Endothelial cell of umbilical vein (primary cell): ENCODE data around the gene METRNL. TPM values are rescaled to one million over a fixed set of nuclear protein-coding genes. Genes with fewer than 3 reads are reported as not detected.
A peak's percentile ranks its signal among the peaks of the same experiment; 100 is the strongest.

Experiments used
- BruUV-seq: library from RNA; stranded (reverse); fragments of 400-500 nt; replicated peaks from 2 replicates; lab custom pipeline; 2021; lab: Mats Ljungman, UMichigan
- CTCF ChIA-PET: fragments of 300-600, 350-600 bp; sonication (Branson Sonifier 250); formaldehyde crosslinking; loops from one replicate; lab custom pipeline; 2021; ENCODE audit warnings: antibody characterized with exemption, inconsistent platforms; lab: Charles Lee
- POLR2A ChIA-PET: fragments of 300-600, 350-600 bp; sonication (Branson Sonifier 250); formaldehyde crosslinking; loops from one replicate; lab custom pipeline; 2021; ENCODE audit warnings: antibody characterized with exemption, inconsistent platforms; lab: Charles Lee
- DNase-seq: peaks from one replicate; pipeline ENCODE4 v3.0.0-alpha.2; 2011; ENCODE audit warnings: low read depth, low spot score
- FAIRE-seq: peaks from 2 replicates; lab custom pipeline; 2011; peaks lifted over from hg19 to GRCh38; lab: Jason Lieb, UNC
- H2AFZ ChIP-seq: 2 replicates; pipeline ENCODE4 v1.6.0; 2012; ENCODE audit warnings: low read depth, low read length, control low read depth, inconsistent platforms
- H3K27ac ChIP-seq: 2 replicates; pipeline ENCODE4 v1.5.1; 2011; ENCODE audit warnings: low read depth, mild to moderate bottlenecking, control low read depth, low read length, moderate library complexity; ENCODE audit not compliant: insufficient read depth
- H3K27me3 ChIP-seq, 2 experiments: 2 replicates each; pipeline versions ENCODE4 v1.6.0 to v1.6.1; 2011; ENCODE audit warnings: low read length in 2 of 2, mixed read lengths in 1 of 2; ENCODE audit not compliant: control insufficient read depth in 2 of 2, insufficient read depth in 2 of 2
- H3K36me3 ChIP-seq, 2 experiments: 2 replicates in 1 of 2; 3 replicates in 1 of 2; pipeline ENCODE4 v1.5.1; 2011; ENCODE audit warnings: low read length in 2 of 2, mild to moderate bottlenecking in 1 of 2, moderate library complexity in 1 of 2; ENCODE audit not compliant: control insufficient read depth in 2 of 2, insufficient read depth in 2 of 2; ENCODE audit errors: extremely low read depth in 1 of 2
- H3K4me1 ChIP-seq: 3 replicates; pipeline ENCODE4 v1.5.1; 2011; ENCODE audit warnings: mild to moderate bottlenecking, low read length; ENCODE audit not compliant: control insufficient read depth, insufficient read depth; ENCODE audit errors: extremely low read depth
- H3K4me2 ChIP-seq: 2 replicates; pipeline ENCODE4 v1.6.1; 2011; ENCODE audit warnings: low read length, control low read depth, mixed read lengths; ENCODE audit not compliant: insufficient read depth
- H3K4me3 ChIP-seq, 3 experiments: fragments of 200-600 bp in 1 of 3; sonication (generic), shearing (Covaris generic) in 1 of 3; replicated peaks in 1 of 3; 2 replicates each; pipeline ENCODE4 v1.5.1; 2011 to 2016; ENCODE audit warnings: control low read depth in 3 of 3, low read length in 3 of 3, mild to moderate bottlenecking in 2 of 3, inconsistent platforms in 1 of 3, low read depth in 1 of 3, moderate library complexity in 1 of 3; ENCODE audit not compliant: insufficient read depth in 1 of 3
- H3K79me2 ChIP-seq: 2 replicates; pipeline ENCODE4 v1.6.0; 2012; ENCODE audit warnings: low read length, inconsistent platforms; ENCODE audit not compliant: control insufficient read depth, insufficient read depth
- H3K9ac ChIP-seq: replicated peaks from 2 replicates; pipeline ENCODE3; 2011; ENCODE audit warnings: low read length, control low read depth; ENCODE audit not compliant: insufficient read depth; ENCODE audit errors: extremely low read depth
- H3K9me1 ChIP-seq: replicated peaks from 3 replicates; pipeline ENCODE4 v1.6.0; 2011; ENCODE audit warnings: mild to moderate bottlenecking, low read length; ENCODE audit not compliant: control insufficient read depth, insufficient read depth; ENCODE audit errors: extremely low read depth
- H3K9me3 ChIP-seq: replicated peaks from 2 replicates; pipeline ENCODE4 v1.5.1; 2012; ENCODE audit warnings: low read length, inconsistent platforms; ENCODE audit not compliant: control insufficient read depth, insufficient read depth
- H4K20me1 ChIP-seq: replicated peaks from 2 replicates; pipeline ENCODE3; 2011; ENCODE audit warnings: mild to moderate bottlenecking, low read length; ENCODE audit not compliant: control insufficient read depth, insufficient read depth; ENCODE audit errors: extremely low read depth
- EZH2 ChIP-seq: IDR thresholded peaks from 2 replicates; pipeline ENCODE4 v1.6.1; 2012; ENCODE audit warnings: borderline replicate concordance, low read depth, mild to moderate bottlenecking, moderate library complexity, low read length, inconsistent platforms; ENCODE audit not compliant: severe bottlenecking
- FOS ChIP-seq: IDR thresholded peaks from 2 replicates; pipeline ENCODE4 v1.6.1; 2011; ENCODE audit warnings: mild to moderate bottlenecking, low read length, moderate library complexity, borderline replicate concordance; ENCODE audit not compliant: insufficient read depth
- GATA2 ChIP-seq: IDR thresholded peaks from 2 replicates; pipeline ENCODE4 v1.7.0; 2011; ENCODE audit warnings: low read depth, mild to moderate bottlenecking, moderate library complexity, mixed read lengths, low read length; ENCODE audit not compliant: insufficient read length, insufficient read depth
- JUN ChIP-seq: IDR thresholded peaks from 2 replicates; pipeline ENCODE4 v1.6.1; 2011; ENCODE audit warnings: borderline replicate concordance, low read depth; ENCODE audit not compliant: insufficient read length, insufficient read depth
- MYC ChIP-seq: IDR thresholded peaks from one replicate; pipeline ENCODE4 v1.6.1; 2011; ENCODE audit warnings: mild to moderate bottlenecking, low read depth, low read length
- POLR2A ChIP-seq: IDR thresholded peaks from 2 replicates; pipeline ENCODE4 v1.6.1; 2012; ENCODE audit warnings: low read depth, mild to moderate bottlenecking, control low read depth, low read length
- POLR2AphosphoS5 ChIP-seq: IDR thresholded peaks from 2 replicates; pipeline ENCODE4 v1.6.1; 2012; ENCODE audit warnings: low read depth, mild to moderate bottlenecking, control low read depth, low read length, moderate library complexity; ENCODE audit not compliant: insufficient read depth
- dilution Hi-C: fragments of 300-500 bp; cut with MboI; formaldehyde crosslinking; loops from one replicate; pipeline ENCODE4 v1.15.0; 2019; ENCODE audit warnings: low sequenced_read_pairs; ENCODE audit not compliant: extremely low pct_ligation_motif_present
- intact Hi-C: fragments of 100-400 bp; cut with micrococcal nuclease; formaldehyde crosslinking; loops from one replicate; pipeline ENCODE4 v1.10.0; 2022
- polyA plus RNA-seq, 4 experiments: library from polyadenylated mRNA; depleted of rRNA in 3 of 4; stranded (reverse) in 3 of 4; unstranded in 1 of 4; fragments of >200 nt; gene quantifications; 2 replicates each; pipeline versions ENCODE4 v1.2.1 to v1.2.3, GENCODE V29; 2011 to 2012; ENCODE audit warnings: missing spikeins in 1 of 4
- total RNA-seq: library from RNA; stranded (reverse); gene quantifications from 2 replicates; pipeline ENCODE4 v1.2.3, GENCODE V29; 2021
- TF ChIP-seq, protein P1 (sequence below), 2 donors: IDR thresholded peaks; 1 replicate in 1 of 2; 2 replicates in 1 of 2; pipeline ENCODE4 v1.5.1; 2011; ENCODE audit warnings: low read length in 2 of 2, mild to moderate bottlenecking in 2 of 2, moderate library complexity in 2 of 2, control low read depth in 1 of 2, inconsistent platforms in 1 of 2, low read depth in 1 of 2; ENCODE audit not compliant: insufficient read depth in 1 of 2; ENCODE audit errors: extremely low read depth in 1 of 2
- TF ChIP-seq, protein P2 (sequence below): IDR thresholded peaks from 2 replicates; pipeline ENCODE4 v1.6.1; 2011; ENCODE audit not compliant: insufficient read depth, insufficient read length

Gene METRNL
- total and polyA plus RNA-seq, 2 donors (not counting 3 experiments of a cell fraction or from before 2014, with no cell fraction given) = 29.5 to 54.4 TPM

DNA sequence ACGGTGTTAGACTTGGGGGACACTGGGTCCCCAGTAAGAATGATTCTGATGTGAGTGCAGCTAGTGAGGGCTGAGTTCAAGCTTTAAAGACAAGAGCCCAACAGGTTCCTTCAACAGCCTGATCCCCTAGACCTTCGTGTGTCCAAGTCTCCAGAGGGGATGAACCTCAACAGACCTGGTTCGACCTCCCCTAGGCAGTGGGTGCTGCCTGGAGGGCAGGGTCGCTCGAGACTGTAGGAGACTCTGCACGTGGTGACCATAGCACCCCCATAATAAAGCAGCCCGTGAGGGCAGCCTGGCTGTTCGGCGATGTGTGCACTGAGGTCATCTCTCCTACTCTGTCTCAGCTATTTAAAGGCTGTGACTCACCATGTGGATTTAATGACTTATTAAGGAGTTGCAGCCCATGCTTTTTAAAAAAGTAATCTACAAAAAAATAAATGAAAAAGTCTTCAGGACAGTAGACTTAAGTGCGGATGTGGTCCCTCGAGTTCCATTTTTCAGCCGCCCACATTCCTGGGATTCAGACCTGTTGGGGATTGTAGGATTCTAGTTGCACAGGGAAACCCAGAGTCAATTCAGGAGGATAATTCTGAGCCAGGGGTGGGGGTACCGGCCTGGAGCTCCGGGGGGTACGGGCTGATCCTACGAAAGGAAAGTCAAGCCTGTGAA, 23.4 kb upstream of the METRNL start:
- Histone ChIP-seq H3K27me3 (no peaks in the 10 kb centered on the region), H4K20me1 (no peaks in the 10 kb centered on the region), H3K9me3 (no peaks in the 10 kb centered on the region), H3K36me3 (no peaks in the 10 kb centered on the region), H3K4me2 (no peak overlapping the region), H2AFZ (no peak overlapping the region), H3K4me3 (no peak overlapping the region), H3K27ac (no peak overlapping the region), H3K79me2 (no peaks in the 10 kb centered on the region), H3K9me1 (no peaks in the 10 kb centered on the region), H3K4me1 (peaks cover 19% of the 10 kb centered on the region), H3K9ac (no peak overlapping the region)
- DNase-seq = peak; percentile 43
- intact Hi-C loops = no loop called here
- dilution Hi-C loops = no loop called here
- TF ChIP-seq JUN (peak; percentile 64), FOS (peak; percentile 74), GATA2 (no peak)
- POLR2A ChIA-PET = no interaction called here
- CTCF ChIA-PET = no interaction called here
- FAIRE-seq = peak; percentile 69
- BruUV-seq = no TSS peak

DNA sequence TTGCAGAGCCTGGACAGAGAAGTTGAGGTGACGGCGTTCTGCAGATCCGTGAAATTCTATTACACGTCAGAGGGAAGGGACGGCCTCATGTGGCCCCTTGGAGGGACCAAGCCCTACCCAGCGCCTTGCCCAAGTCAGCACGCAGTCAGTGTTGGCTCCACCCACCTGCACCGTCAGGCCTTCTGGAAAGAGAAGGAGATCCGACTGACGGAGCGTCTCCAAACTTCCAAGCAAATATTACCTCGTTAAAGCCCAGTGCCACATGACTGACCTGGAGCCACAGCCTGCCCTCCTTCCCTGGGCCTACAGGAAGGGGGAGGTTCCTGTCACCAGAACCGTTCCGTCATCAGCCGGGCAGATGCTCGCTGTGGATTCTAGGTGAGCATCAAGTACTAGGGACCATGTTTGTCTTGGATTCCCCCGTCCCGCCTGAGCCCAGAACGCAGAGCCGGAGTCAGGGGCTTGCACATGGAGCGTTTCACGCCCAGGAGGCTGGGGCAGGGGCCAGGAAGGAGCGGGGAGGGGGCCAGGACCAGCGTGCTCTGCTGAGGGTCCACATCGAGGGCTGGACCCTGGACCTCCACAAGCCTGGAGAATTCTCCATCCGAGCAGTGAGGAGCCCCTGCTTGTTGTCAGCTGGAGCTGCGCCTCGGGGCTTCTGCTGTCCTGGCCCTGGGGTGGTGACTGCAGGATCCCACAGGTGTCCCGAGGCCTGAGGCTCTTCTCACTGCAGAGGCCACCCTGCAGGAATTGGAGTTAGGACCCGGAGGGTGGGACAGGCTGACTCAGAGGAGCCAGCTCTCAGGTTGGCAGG, 22.6 kb upstream of the METRNL start:
- Histone ChIP-seq H3K4me1 (peaks cover 19% of the 10 kb centered on the region), H3K27me3 (no peaks in the 10 kb centered on the region), H3K9me1 (no peaks in the 10 kb centered on the region), H3K4me3 (no peak overlapping the region), H3K36me3 (no peaks in the 10 kb centered on the region), H3K79me2 (no peaks in the 10 kb centered on the region), H3K4me2 (no peak overlapping the region), H4K20me1 (no peaks in the 10 kb centered on the region), H2AFZ (no peak overlapping the region), H3K27ac (no peak overlapping the region), H3K9me3 (no peaks in the 10 kb centered on the region), H3K9ac (no peak overlapping the region)
- FAIRE-seq (no peak), DNase-seq (no peak)
- BruUV-seq = no TSS peak
- intact Hi-C loops (no loop called here), dilution Hi-C loops (no loop called here)
- TF ChIP-seq, protein P1, sequence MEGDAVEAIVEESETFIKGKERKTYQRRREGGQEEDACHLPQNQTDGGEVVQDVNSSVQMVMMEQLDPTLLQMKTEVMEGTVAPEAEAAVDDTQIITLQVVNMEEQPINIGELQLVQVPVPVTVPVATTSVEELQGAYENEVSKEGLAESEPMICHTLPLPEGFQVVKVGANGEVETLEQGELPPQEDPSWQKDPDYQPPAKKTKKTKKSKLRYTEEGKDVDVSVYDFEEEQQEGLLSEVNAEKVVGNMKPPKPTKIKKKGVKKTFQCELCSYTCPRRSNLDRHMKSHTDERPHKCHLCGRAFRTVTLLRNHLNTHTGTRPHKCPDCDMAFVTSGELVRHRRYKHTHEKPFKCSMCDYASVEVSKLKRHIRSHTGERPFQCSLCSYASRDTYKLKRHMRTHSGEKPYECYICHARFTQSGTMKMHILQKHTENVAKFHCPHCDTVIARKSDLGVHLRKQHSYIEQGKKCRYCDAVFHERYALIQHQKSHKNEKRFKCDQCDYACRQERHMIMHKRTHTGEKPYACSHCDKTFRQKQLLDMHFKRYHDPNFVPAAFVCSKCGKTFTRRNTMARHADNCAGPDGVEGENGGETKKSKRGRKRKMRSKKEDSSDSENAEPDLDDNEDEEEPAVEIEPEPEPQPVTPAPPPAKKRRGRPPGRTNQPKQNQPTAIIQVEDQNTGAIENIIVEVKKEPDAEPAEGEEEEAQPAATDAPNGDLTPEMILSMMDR (IDR thresholded peaks at IDR 0.05; ENCODE audit: extremely low read depth in 1 of 2, insufficient read depth in 1 of 2, low read depth in 1 of 2, low read length in 2 of 2) = no peak
- TF ChIP-seq POLR2A (no peak), GATA2 (no peak), FOS (no peak), JUN (no peak), EZH2 (no peak), POLR2AphosphoS5 (no peak), MYC (no peak)
- TF ChIP-seq, protein P2, sequence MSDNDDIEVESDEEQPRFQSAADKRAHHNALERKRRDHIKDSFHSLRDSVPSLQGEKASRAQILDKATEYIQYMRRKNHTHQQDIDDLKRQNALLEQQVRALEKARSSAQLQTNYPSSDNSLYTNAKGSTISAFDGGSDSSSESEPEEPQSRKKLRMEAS = no peak
- POLR2A ChIA-PET = no interaction called here
- CTCF ChIA-PET = no interaction called here
